NCI-H2081 (cell line): ENCODE results near the gene CNMD.
A peak's percentile ranks its signal among the peaks of the same experiment; 100 is the strongest.

Experiments used
- DNase-seq, 2 experiments: peaks; one replicate each; lab custom pipeline; 2025; lab: John Stamatoyannopoulos, UW

Gene CNMD

GRCh38 chr13:52739468-52740071, at the start of gene CNMD:
TSS of gene CNMD (minus strand) at chr13:52739820. CDS start at chr13:52739701, 119 bp downstream.
- no peak for DNase-seq

GRCh38 chr13:52788011-52788410, 48.4 kb upstream of the CNMD start:
- no peak for DNase-seq

GRCh38 chr13:52787235-52787634, 47.6 kb upstream of the CNMD start:
- DNase-seq: peak in 1 of 2 experiments; percentile 78

DNA sequence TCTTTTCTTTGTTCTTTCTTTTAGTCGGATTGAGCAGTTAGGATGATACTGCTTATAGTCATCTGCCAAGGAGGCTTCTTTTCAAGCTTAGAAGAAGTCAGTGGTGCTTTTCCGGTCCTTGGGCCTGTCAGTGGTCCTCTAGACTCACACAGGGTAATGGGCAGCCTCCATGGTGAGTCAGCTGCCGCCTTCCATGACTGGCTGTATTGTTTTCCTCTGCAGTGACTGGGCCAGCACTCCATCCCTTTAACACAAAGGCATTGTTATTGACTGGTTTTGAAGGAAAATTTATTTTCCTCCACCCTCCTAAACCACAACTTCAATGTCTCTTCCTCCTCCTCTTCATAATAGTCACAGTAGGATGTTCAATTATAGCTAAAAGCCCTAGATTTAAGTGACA, 47.1 kb upstream of the CNMD start:
- DNase-seq: peak; percentile 65 to 78

DNA sequence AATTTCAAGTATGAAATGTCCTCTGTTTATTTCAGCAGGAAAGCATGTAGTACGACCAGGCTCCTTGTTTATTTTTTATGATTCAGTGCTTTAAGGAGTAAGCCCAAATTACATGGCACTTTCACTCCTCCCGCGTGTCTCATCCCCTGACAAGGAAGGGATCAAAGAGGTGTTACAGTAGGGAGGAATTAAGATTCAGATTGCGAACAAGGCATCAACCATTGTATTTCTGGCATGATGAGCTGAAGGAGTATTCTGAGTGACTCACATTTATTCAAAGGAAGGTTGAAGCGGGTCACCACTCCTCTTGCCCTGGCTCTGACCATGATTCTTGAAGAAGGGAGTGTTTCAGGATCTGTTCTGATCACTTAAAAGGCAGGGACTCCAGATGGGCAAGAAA, 46.1 kb upstream of the CNMD start:
- DNase-seq: no peak

DNA sequence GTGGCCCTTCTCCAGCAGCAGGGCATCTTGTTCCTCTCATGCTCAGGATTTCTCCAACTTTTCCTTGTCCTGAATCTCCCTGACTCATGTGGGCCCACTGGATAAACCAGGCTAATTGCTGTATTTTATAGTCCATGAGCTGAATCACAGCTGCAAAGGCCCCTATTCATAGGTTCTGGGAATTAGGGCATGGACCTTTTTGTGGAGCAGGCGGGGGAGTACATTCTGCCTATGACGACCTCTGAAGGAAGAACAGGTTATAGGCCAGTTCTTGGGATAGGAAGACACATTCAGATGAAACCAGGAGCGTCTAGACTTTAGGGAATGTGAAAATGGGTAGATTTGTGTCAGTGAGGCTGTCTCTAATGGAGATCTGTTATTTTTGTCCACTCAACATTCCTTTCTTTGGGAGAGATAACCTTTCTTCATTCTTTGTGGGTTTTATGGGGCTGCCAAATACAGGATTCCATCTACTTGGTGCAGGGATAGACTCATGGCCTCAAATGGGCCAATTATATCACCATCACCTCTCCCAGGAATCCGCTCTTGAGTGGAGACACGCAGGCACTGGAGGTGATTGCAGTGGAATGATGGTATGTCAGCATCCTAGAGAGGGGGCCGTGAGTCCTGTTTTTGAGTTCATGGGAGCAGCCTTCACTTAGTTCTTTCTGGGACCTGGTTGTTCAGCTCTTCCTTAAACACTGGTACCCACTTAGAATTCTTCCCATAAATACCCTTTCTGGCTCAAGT, 45.1 kb upstream of the CNMD start:
- no peak for DNase-seq

DNA sequence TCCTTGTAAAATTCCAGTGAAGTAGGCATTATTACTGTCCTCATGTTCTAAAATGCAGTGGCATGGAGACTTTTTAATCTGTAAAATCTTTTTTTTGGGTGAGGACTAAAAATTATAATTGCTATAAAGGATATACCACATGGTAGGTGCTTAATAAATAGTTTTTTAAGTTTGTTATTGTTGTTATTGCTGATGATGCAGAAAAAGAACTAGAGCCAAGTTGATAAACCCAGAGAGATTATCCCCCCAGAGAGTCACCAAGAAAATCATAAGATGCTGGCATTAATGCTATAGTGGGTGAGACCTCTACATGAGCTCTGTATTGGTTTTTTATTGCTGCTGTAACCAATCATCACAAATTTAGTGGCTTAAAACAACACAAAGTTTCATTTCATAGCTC, 44.3 kb upstream of the CNMD start:
- DNase-seq: no peak

DNA sequence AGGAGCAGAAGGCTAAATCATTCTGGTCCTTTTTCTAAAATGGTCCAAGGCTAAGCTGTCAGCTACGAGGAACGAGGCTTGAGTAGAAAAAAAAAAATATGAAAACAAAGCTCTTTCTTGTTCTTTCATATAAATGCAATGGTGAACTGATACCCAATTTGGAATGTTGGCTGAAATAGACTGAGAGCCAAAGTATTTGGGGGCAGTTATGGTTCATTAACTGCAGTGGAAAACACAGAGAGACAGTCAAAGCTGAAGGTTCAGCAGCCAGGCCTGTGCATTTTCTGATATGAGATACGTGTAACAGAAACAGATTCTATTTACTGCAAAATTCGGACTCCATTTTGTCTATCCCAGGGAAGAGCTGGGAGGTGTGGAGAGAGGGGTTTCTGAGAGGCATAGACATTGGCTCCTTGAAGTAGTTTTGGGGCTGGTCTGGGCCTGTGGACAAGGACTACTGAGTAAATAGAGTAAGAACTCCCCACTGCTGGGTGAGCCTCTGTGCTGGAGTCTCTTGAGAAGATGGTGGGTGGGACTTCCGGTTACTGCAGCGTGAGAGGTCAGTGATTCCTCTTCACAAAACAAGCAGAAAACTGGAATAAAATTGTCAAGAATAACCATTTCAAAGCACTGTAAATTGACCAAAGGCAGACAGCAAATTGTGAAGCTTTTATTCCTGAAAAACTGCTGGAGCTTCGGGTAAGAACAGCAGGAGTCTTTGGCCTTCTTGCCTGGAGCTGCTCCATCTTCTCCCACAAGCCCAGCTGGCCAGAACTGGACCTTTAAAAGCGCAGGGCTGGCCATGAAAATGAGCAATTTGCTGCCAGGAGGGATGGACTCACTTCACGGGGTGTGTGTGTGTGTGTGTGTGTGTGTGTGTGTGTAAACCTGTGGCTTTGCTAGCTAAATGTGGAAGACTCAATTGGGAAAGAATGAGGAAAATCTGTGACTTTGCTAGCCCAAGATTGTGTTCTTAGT, 43.1 kb upstream of the CNMD start:
- DNase-seq: no peak

- no peak for DNase-seq
Observed at GRCh38 chr13:52780611-52781010, 41.0 kb upstream of the CNMD start.

DNA sequence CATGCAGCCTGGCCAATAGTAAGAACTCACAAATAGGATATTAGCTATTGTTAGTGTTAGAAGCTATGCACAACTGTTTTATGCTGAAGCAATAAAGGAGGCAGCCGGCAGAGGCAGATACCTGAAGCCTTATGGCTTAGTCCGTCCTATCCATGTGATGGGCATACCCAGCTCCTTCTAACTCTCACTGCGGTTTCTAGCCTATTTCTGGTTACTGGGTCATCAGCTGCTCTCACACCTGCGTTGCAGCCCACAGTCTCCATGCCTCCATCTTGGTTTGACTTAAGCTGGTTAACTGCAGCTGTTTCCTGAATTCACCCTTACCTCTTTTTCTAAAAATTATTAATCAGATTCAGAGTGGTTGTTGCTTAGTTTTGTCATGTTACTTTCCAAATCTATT, 40.5 kb upstream of the CNMD start:
- no peak for DNase-seq

GRCh38 chr13:52779103-52779502, 39.5 kb upstream of the CNMD start:
- peak in 1 of 2 experiments; percentile 26 for DNase-seq

DNA sequence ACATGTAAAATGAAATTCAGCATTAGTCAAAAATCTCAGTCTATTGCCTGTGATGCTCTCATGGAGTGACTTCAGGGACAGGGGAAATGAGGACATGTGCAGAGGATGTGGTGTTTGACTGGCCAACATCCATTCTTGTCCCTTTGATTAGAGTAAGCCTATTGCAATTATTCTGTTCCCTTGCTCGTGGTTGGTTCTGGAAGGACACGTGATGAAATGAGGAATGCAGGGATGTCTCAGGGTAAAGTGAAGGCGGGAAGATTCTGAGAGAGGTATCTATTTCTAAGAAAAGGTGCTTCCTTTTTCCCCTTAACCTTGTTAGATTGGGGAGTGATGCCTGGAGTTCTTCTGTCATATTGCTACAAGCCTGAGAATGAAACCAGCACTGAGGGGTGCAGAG, 37.1 kb upstream of the CNMD start:
- no peak for DNase-seq

DNA sequence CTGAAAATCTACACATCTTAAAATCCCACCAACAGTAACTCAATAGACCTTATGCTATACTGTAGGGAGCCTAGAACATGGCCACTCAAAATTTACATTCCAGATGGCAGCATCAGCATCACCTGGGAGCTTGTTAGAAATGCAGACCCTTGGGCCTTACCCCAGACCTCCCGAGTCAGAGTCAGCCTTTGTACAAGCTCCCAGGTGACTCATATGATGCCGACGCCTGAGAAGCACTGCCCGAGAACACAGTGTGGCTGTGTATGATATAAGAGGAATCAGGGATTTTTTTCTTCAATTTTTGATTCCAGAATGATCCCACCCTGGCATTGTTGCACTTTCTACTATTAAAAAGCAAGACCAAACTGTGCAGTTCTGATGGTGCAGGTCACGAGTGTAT, 35.9 kb upstream of the CNMD start:
- DNase-seq: no peak

DNA sequence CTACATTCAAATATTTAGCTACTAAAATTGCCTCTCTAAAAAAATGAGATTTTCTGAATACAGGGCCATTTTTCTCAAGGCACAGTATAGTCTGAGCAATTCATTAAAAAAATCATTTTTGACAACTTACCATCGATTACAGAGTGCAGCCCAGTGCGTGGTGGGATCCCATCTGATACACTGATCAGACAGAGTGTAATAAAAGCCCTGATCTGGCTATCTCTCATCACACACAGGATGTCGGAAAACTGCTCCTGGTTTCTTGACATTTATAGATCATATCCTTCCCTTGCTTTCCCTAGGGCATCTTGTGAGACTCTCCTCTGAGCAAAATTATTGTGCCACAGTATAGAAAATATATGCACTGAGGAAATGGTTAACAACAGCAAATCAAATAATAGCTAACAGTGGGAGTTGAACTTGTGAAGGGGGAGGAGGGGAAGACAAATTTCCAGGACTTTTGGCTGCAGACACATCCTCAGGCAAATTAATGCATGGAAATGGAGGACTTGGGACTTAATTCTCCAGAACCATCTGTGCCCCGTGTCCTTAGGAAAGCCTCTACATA, 28.4 kb upstream of the CNMD start:
- DNase-seq: no peak

DNA sequence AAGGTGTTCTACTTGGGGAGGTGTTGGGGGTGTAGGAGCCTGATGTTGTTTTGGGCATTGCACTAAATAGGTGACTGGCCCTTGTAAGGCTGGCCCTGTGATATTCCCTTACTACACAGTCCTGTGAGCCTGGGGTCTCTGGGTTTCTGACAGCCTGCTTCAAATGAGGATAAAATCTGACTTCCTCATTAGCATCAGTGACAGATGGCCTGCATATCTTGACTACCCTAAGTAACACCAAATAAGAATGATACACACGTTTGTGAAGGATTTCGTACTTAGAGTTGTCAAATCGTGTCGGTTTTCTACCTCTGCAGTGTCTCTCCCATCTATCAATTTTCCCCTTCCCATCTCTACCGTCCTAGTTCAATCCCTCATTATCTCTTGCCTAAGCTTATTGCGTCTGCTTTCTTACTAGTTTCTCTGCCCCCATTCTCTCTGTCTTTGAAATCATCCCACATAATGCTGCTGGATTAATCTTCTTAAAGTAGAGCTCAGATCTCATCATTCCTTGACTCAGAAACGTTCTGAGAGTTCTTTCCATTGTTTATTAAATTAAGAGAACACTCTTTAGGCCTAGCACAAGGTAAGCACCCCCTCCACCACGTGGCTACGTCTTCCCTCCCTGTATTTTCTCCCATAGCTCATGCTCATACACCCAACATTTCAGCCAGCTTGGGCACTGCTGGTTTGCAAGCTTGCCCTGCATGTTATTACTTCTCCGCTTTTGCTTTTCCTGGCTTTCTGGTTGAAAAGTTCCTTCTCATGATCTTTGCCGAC, 26.2 kb upstream of the CNMD start:
- no peak for DNase-seq

DNA sequence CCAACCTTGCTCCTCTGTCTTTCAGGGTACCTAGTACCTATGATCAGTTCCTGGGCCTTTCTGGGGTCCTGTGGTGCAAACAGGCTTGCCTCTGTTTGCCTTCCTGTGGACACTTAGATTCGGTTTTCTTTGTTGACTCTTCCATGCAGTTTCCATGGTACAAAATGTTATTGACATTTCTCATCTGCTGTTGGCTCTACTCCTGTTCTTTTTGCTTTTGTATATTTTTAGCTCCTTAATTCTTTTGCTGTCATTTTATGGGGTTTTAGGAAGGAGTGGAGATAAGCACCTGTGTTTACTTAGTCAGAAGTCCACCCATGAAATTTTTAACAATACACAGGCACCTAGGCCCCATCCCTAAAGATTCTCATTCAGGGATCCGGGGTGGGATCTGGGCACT, 20.5 kb upstream of the CNMD start:
- peak; percentile 65 to 84 for DNase-seq

DNA sequence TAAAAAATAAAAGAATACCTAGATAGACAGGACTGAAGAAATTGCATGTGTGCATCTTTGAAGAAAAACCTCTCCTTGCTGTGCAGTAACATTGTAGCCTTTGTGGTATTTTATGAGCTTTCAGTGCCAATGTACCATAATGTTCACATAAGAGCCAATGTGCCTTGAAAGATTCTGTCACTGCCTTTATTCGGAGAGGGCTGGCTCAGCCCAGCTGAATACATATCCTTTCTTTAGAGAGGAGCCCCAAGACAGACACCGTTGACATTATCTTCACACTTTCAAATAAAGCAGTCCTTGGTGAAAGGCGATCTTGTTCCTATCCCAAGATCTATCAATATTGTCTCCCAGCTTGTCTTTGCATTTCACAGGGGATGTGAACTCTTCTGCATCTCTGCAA, 18.5 kb upstream of the CNMD start:
- DNase-seq: no peak

DNA sequence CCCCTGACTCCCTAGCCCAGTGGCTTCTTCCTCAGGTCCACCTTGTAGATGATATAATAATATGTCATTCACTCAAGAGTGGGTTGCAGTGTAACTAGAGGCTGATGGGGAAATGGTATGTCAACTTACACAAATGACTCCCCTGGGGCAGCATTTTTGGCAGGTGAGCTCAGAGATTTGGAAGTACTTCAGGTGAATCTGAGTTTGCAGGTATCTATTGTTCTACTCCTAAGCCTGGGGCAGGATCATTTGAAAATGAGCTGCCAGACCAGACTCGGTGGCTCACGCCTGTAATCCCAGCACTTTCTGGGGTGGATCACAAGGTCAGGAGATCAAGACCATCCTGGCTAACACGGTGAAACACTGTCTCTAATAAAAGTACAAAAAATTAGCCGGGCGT, 11.6 kb upstream of the CNMD start:
- DNase-seq: no peak

DNA sequence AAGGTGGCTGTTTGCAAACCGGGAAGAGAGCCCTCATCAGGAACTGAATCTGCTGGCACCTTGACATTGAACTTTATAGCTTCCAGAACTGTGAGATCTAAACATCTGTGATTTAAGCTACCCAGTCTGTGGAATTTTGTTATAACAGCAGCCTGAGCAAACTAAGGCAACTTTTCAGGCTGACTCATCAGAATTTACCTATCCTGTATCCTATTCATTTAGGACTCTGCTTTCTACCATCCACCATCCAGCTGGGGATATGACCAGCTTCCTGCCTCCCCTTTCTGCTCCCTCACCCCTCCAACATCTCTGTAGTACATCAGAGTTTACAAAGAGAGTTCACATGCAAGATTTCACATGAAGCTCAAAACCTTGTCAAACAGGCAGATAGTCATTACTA, 11.1 kb upstream of the CNMD start:
- no peak for DNase-seq

GRCh38 chr13:52749419-52749818, 9.8 kb upstream of the CNMD start:
- DNase-seq: peak; percentile 13 to 62

DNA sequence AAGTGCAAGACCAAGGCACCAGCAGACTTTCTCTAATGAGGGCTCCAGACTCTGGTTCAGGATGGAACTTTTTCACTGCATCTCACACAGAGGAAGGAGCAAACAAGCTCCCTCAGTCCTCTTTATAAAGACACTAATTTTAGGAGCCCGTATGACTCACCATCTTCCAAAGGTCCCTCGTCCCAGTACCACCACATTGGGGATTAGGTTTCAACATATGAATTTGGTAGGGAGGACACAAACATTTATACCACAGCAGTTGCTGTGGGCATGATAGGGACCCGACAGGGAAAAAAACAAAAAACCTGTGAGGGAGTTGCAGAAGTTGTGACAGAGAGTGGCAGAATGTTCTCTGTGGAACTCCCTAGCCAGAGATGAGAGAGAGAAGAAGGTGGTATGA, 6.5 kb upstream of the CNMD start:
- DNase-seq: no peak
